GM12878 (cell line): ENCODE data around the gene SRRM3. TPM values are rescaled to one million over a fixed set of nuclear protein-coding genes. Genes with fewer than 3 reads are reported as not detected.

ENCODE experiments used
- ATAC-seq: fragments of 200-7000 bp; cut with Tn5 transposase; 3 replicates; pipeline ENCODE4 v1.9.1; 2020; ENCODE audit warnings: mild to moderate bottlenecking, moderate library complexity
- BruUV-seq: library from RNA; stranded (reverse); fragments of 400-500 nt; replicated peaks from 2 replicates; lab custom pipeline; 2021; lab: Mats Ljungman, UMichigan
- CTCF ChIA-PET: fragments of 300-600 bp; sonication (Branson Sonifier 250); formaldehyde crosslinking; extraction: SDS; loops from one replicate; lab custom pipeline; 2021; ENCODE audit warnings: inconsistent platforms; lab: Yijun Ruan, JAX
- POLR2A ChIA-PET: fragments of 350-600 bp; formaldehyde crosslinking; extraction: SDS; loops from one replicate; lab custom pipeline; 2021; ENCODE audit warnings: inconsistent platforms; lab: Charles Lee
- RAD21 ChIA-PET: fragments of 300-600 bp; sonication (Branson Sonifier 250); formaldehyde crosslinking; loops from one replicate; lab custom pipeline; 2023; ENCODE audit warnings: antibody characterized with exemption; ENCODE audit not compliant: unreplicated experiment; lab: Charles Lee
- SMC1A ChIA-PET: fragments of 300-600 bp; sonication (Branson Sonifier 250); formaldehyde crosslinking; loops from one replicate; lab custom pipeline; 2023; ENCODE audit not compliant: unreplicated experiment, uncharacterized antibody; lab: Charles Lee
- DNase-seq: peaks from one replicate; pipeline ENCODE4 v3.0.0-alpha.2; 2011; ENCODE audit warnings: low read depth, low spot score
- FAIRE-seq: peaks from 3 replicates; lab custom pipeline; 2011; peaks lifted over from hg19 to GRCh38; lab: Jason Lieb, UNC
- H2AFZ ChIP-seq: 2 replicates; pipeline ENCODE4 v1.6.0; 2011; ENCODE audit warnings: low read depth, low read length, control low read depth; ENCODE audit not compliant: control insufficient read depth
- H3K27ac ChIP-seq: 2 replicates; pipeline ENCODE4 v1.5.1; 2011; ENCODE audit warnings: control low read depth; ENCODE audit not compliant: control insufficient read depth, insufficient read depth
- H3K27me3 ChIP-seq, 2 experiments: replicated peaks in 1 of 2; 2 replicates each; pipeline versions ENCODE4 v1.6.0 to v1.6.1; 2011; ENCODE audit warnings: low read length in 1 of 2; ENCODE audit not compliant: control insufficient read depth in 2 of 2, insufficient read depth in 2 of 2
- H3K36me3 ChIP-seq, 2 experiments: 2 replicates each; pipeline ENCODE4 v1.5.1; 2011; ENCODE audit warnings: low read length in 1 of 2; ENCODE audit not compliant: control insufficient read depth in 2 of 2, insufficient read depth in 2 of 2
- H3K4me1 ChIP-seq: 2 replicates; pipeline ENCODE4 v1.6.1; 2011; ENCODE audit warnings: mild to moderate bottlenecking, low read length, moderate library complexity, mixed read lengths; ENCODE audit not compliant: control insufficient read depth, insufficient read depth
- H3K4me2 ChIP-seq: 2 replicates; pipeline ENCODE4 v1.6.0; 2011; ENCODE audit warnings: control low read depth; ENCODE audit not compliant: control insufficient read depth, insufficient read depth
- H3K4me3 ChIP-seq: fragments of 200-600 bp; sonication (generic); 2 replicates; pipeline ENCODE4 v1.5.1; 2016
- H3K79me2 ChIP-seq: 2 replicates; pipeline ENCODE4 v1.6.0; 2011; ENCODE audit warnings: low read length; ENCODE audit not compliant: control insufficient read depth, insufficient read depth
- H3K9ac ChIP-seq: 2 replicates; pipeline ENCODE4 v1.8.0; 2011; ENCODE audit warnings: low read length, control low read depth, mixed read lengths; ENCODE audit not compliant: control insufficient read depth, insufficient read depth
- H3K9me3 ChIP-seq: replicated peaks from 3 replicates; pipeline ENCODE4 v1.5.1; 2011; ENCODE audit warnings: mild to moderate bottlenecking, low read length; ENCODE audit not compliant: control insufficient read depth, insufficient read depth
- H4K20me1 ChIP-seq: 2 replicates; pipeline ENCODE4 v1.6.0; 2011; ENCODE audit not compliant: control insufficient read depth, insufficient read depth
- CREB1 ChIP-seq: IDR thresholded peaks from 2 replicates; pipeline ENCODE4 v1.6.1; 2012; ENCODE audit warnings: low read depth, mild to moderate bottlenecking, inconsistent platforms
- EED ChIP-seq: sonication (generic); IDR thresholded peaks from 2 replicates; pipeline ENCODE4 v1.6.1; 2016; ENCODE audit warnings: antibody characterized with exemption, low read depth
- GATAD2B ChIP-seq: fragments of 450-650 bp; conservative IDR thresholded peaks from 2 replicates; pipeline ENCODE4 v1.6.1; 2017; ENCODE audit warnings: low read depth, mild to moderate bottlenecking, moderate library complexity
- IKZF2 ChIP-seq, 2 experiments: fragments of 450-650 bp; IDR thresholded peaks; 2 replicates each; pipeline ENCODE4 v1.6.1; 2017; ENCODE audit warnings: mild to moderate bottlenecking in 2 of 2, moderate library complexity in 2 of 2
- NFYA ChIP-seq: IDR thresholded peaks from 2 replicates; pipeline ENCODE4 v1.6.1; 2011; ENCODE audit warnings: low read depth, mild to moderate bottlenecking, low read length, improper control_type of control experiment, borderline replicate concordance
- NRF1 ChIP-seq: conservative IDR thresholded peaks from 2 replicates; pipeline ENCODE4 v1.6.1; 2011; ENCODE audit warnings: mild to moderate bottlenecking, low read depth, low read length, improper control_type of control experiment
- SMC3 ChIP-seq: IDR thresholded peaks from 2 replicates; pipeline ENCODE4 v1.6.1; 2011; ENCODE audit warnings: low read length, improper control_type of control experiment, borderline replicate concordance
- STAT3 ChIP-seq: IDR thresholded peaks from 2 replicates; pipeline ENCODE4 v1.6.1; 2011; ENCODE audit warnings: low read depth, low read length, improper control_type of control experiment
- ZNF384 ChIP-seq: IDR thresholded peaks from 2 replicates; pipeline ENCODE4 v1.6.1; 2012; ENCODE audit warnings: low read depth, mild to moderate bottlenecking, low read length, improper control_type of control experiment, borderline replicate concordance
- WGBS: methylation state at CpG from one replicate; pipeline ENCODE4 v1.1.6; 2016; ENCODE audit warnings: low lambda C conversion rate; ENCODE audit not compliant: insufficient replicate concordance, insufficient coverage; ENCODE audit errors: missing lambda C conversion rate; 5-methylcytosine and 5-hydroxymethylcytosine counted together
- in situ Hi-C: fragments of 300-500 bp; cut with MboI; formaldehyde crosslinking; loops from 9 replicates; pipeline ENCODE4 v1.14.3; 2018; ENCODE audit warnings: mixed read lengths
- intact Hi-C: fragments of 100-400 bp; cut with micrococcal nuclease; formaldehyde crosslinking; loops from one replicate; pipeline ENCODE4 v1.14.2; 2022; ENCODE audit not compliant: unreplicated experiment
- polyA plus RNA-seq, 11 experiments: library from polyadenylated mRNA; depleted of rRNA in 4 of 11; unstranded in 6 of 11; stranded (reverse) in 5 of 11; fragments of >200 nt; fragmentation: Nextera tagmentation in 4 of 11; fragmentation: Illumina TruSeq in 1 of 11; extraction: Ambion mirVana in 4 of 11; extraction: Trizol in 1 of 11; gene quantifications; 1 replicate in 1 of 11; 2 replicates in 10 of 11; pipeline versions ENCODE4 v1.2.1 to v1.2.3, GENCODE V29; 2011 to 2016; ENCODE audit warnings: inconsistent platforms in 2 of 11, missing spikeins in 2 of 11, low read depth in 1 of 11
- total RNA-seq, 4 experiments: library from RNA; depleted of rRNA in 3 of 4; stranded (reverse); fragments of >200 nt in 3 of 4; fragmentation: Illumina TruSeq in 1 of 4; extraction: Trizol in 1 of 4; gene quantifications; 2 replicates each; pipeline versions ENCODE4 v1.2.1 to v1.2.3, GENCODE V29; 2013 to 2021
- TF ChIP-seq, protein P1 (sequence below): fragments of 450-650 bp; IDR thresholded peaks from 2 replicates; pipeline ENCODE4 v1.6.1; 2016; ENCODE audit warnings: mild to moderate bottlenecking

SRRM3 gene
- total and polyA plus RNA-seq, 10 of the 15 experiments (the other 5 are each of a cell fraction or from before 2014, with no cell fraction given), result 0.03 to 0.15 (median 0.05) TPM; not detected in 6

GRCh38 chr7:76202666-76203030 is 952 bp downstream of the SRRM3 start:
- no peak overlapping the region for H3K27ac ChIP-seq
- CTCF ChIA-PET, result no interaction called here
- BruUV-seq, result no TSS peak
- no peaks in the 10 kb centered on the region for H3K9me3 ChIP-seq
- no peak overlapping the region for H3K4me3 ChIP-seq
- H2AFZ ChIP-seq, result no peak overlapping the region
- no peak overlapping the region for H3K4me2 ChIP-seq
- no peaks in the 10 kb centered on the region for H4K20me1 ChIP-seq
- FAIRE-seq, result no peak
- H3K4me1 ChIP-seq, result no peaks in the 10 kb centered on the region
- no peak for TF ChIP-seq EED
- TF ChIP-seq GATAD2B, result no peak
- TF ChIP-seq NFYA, result no peak
- no peak for TF ChIP-seq NRF1
- TF ChIP-seq, protein P1, sequence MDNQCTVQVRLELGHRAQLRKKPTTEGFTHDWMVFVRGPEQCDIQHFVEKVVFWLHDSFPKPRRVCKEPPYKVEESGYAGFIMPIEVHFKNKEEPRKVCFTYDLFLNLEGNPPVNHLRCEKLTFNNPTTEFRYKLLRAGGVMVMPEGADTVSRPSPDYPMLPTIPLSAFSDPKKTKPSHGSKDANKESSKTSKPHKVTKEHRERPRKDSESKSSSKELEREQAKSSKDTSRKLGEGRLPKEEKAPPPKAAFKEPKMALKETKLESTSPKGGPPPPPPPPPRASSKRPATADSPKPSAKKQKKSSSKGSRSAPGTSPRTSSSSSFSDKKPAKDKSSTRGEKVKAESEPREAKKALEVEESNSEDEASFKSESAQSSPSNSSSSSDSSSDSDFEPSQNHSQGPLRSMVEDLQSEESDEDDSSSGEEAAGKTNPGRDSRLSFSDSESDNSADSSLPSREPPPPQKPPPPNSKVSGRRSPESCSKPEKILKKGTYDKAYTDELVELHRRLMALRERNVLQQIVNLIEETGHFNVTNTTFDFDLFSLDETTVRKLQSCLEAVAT, result no peak
- TF ChIP-seq IKZF2 (IDR thresholded peaks at IDR 0.05), result no peak
- TF ChIP-seq SMC3, result no peak
- no peak for TF ChIP-seq STAT3
- TF ChIP-seq CREB1, result no peak
- TF ChIP-seq ZNF384, result no peak
- TF ChIP-seq, all 136 proteins: peak for 0
- SMC1A ChIA-PET, result no interaction called here
- no peak overlapping the region for H3K9ac ChIP-seq
- ATAC-seq (no peak), DNase-seq (no peak)
- no peaks in the 10 kb centered on the region for H3K36me3 ChIP-seq
- intact Hi-C loops, result no loop called here
- 22% methylated on average over 8 of the region's 8 CpGs for WGBS
- in situ Hi-C loops, result no loop called here
- no peaks in the 10 kb centered on the region for H3K79me2 ChIP-seq
- H3K27me3 ChIP-seq, result no peaks in the 10 kb centered on the region; a peak in 1 of 4 replicates
- POLR2A ChIA-PET, result interaction anchor here (0.5 kb wide), 1 partner anchor 164 kb away, joined by 5 read pairs; no protein-coding TSS in a partner anchor
- RAD21 ChIA-PET, result no interaction called here
